ENCODE measurements around the gene ANO10.
"Not testable (repeated sequence)": the region's sequence is repeated elsewhere in the genome, so short reads cannot be mapped to it uniquely, and the experiment has no call there.

DNA sequence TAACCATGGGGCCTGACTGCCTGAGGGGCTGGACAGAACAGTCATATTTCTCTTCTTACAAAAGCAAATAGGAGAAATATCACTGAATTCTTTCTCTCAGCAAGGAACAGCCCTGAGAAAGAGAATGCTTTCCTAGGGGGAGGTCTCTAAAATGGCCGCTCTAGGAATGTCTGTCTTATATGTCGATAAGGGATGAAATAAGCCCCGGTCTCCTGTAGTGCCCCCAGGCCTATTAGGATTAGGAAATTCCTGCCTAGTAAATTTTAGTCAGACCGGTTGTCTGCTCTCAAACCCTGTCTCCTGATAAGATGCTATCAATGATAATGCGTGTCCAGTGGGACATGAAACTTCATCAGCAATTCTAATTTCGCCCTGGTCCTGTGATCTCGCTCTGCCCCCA lies 103.3 kb downstream of the ANO10 start:
- TF ChIP-seq POLR2A, POLR2AphosphoS5 (IDR thresholded peaks at IDR 0.05): not testable (repeated sequence)
- TF ChIP-seq, protein P1, sequence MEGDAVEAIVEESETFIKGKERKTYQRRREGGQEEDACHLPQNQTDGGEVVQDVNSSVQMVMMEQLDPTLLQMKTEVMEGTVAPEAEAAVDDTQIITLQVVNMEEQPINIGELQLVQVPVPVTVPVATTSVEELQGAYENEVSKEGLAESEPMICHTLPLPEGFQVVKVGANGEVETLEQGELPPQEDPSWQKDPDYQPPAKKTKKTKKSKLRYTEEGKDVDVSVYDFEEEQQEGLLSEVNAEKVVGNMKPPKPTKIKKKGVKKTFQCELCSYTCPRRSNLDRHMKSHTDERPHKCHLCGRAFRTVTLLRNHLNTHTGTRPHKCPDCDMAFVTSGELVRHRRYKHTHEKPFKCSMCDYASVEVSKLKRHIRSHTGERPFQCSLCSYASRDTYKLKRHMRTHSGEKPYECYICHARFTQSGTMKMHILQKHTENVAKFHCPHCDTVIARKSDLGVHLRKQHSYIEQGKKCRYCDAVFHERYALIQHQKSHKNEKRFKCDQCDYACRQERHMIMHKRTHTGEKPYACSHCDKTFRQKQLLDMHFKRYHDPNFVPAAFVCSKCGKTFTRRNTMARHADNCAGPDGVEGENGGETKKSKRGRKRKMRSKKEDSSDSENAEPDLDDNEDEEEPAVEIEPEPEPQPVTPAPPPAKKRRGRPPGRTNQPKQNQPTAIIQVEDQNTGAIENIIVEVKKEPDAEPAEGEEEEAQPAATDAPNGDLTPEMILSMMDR (IDR thresholded peaks at IDR 0.05 in 8 of 11, conservative IDR thresholded peaks at IDR 0.05 in 3 of 11), result not testable (repeated sequence)

Data from spleen (tissue), 7 donors.